NCI-H748 treated with DMSO at 0.1 percent for 48 hours (cell line): ENCODE results near the gene TNRC6C.
"Not testable (repeated sequence)": the region's sequence is repeated elsewhere in the genome, so short reads cannot be mapped to it uniquely, and the experiment has no call there.

Experiments used
- DNase-seq: peaks from one replicate; lab custom pipeline; 2025; lab: John Stamatoyannopoulos, UW

Gene TNRC6C

GRCh38 chr17:78082355-78082872 is 123.9 kb downstream of the TNRC6C start:
- not testable (repeated sequence) for DNase-seq

GRCh38 chr17:78082988-78083387 is 124.5 kb downstream of the TNRC6C start:
- DNase-seq = peak; percentile 36

GRCh38 chr17:78086740-78087139 is 128.2 kb downstream of the TNRC6C start:
- no peak for DNase-seq

- DNase-seq = no peak
These were observed 130.0 kb downstream of the TNRC6C start for GRCh38 chr17:78088529-78088928.

GRCh38 chr17:78089576-78090281 is 131.2 kb downstream of the TNRC6C start:
- DNase-seq = no peak

- DNase-seq = no peak
These were observed 134.4 kb downstream of the TNRC6C start for GRCh38 chr17:78092794-78093324.

GRCh38 chr17:78095035-78095434 is 136.5 kb downstream of the TNRC6C start:
- no peak for DNase-seq

- DNase-seq = no peak
These were observed 137.6 kb downstream of the TNRC6C start for GRCh38 chr17:78096093-78096492.

GRCh38 chr17:78101112-78101511 is 142.6 kb downstream of the TNRC6C start:
- no peak for DNase-seq

GRCh38 chr17:78101542-78101941 is 143.0 kb downstream of the TNRC6C start:
- no peak for DNase-seq

GRCh38 chr17:78103311-78103710 is 144.8 kb downstream of the TNRC6C start:
- no peak for DNase-seq

GRCh38 chr17:78104540-78104941 is 146.0 kb downstream of the TNRC6C start:
- no peak for DNase-seq

- no peak for DNase-seq
These were observed 146.6 kb downstream of the TNRC6C start for GRCh38 chr17:78105101-78105500.

- DNase-seq = no peak
These were observed 147.0 kb downstream of the TNRC6C start for GRCh38 chr17:78105551-78105950.

GRCh38 chr17:78106211-78106610 is 147.7 kb downstream of the TNRC6C start:
- DNase-seq = no peak

GRCh38 chr17:78107457-78107856 is 149.0 kb downstream of the TNRC6C start:
- no peak for DNase-seq

GRCh38 chr17:78107976-78108725 is 149.6 kb downstream of the TNRC6C start:
- DNase-seq = no peak

- no peak for DNase-seq
These were observed 150.4 kb downstream of the TNRC6C start for GRCh38 chr17:78108726-78109488.

- no peak for DNase-seq
These were observed 150.9 kb downstream of the TNRC6C start for GRCh38 chr17:78109489-78109761.

- no peak for DNase-seq
These were observed 152.0 kb downstream of the TNRC6C start for GRCh38 chr17:78110363-78111015.

GRCh38 chr17:78111016-78111726 is 152.7 kb downstream of the TNRC6C start:
- DNase-seq = no peak
